Right cardiac atrium (tissue), 5 donors: ENCODE data around the gene ABHD6. TPM values are rescaled to one million over a fixed set of nuclear protein-coding genes. Genes with fewer than 3 reads are reported as not detected.

Experiments used
- ATAC-seq, 2 donors: fragments of 200-7000 bp; cut with Tn5 transposase; one replicate each; pipeline versions ENCODE4 v1.8.0 to v1.9.1; 2020; ENCODE audit warnings: moderate library complexity in 2 of 2, mild to moderate bottlenecking in 1 of 2
- DNase-seq, 3 donors: peaks; one replicate each; pipeline ENCODE4 v3.0.0-alpha.2; 2020
- H3K27ac ChIP-seq: one replicate; pipeline ENCODE4 v1.5.1; 2013; ENCODE audit warnings: mild to moderate bottlenecking, low read length, control low read depth, moderate library complexity
- H3K27me3 ChIP-seq: one replicate; pipeline ENCODE4 v1.6.1; 2013; ENCODE audit not compliant: control insufficient read depth, insufficient read depth
- H3K4me1 ChIP-seq: one replicate; pipeline ENCODE4 v1.6.1; 2013; ENCODE audit warnings: low read length; ENCODE audit not compliant: control insufficient read depth, insufficient read depth
- H3K4me3 ChIP-seq: one replicate; pipeline ENCODE4 v1.5.1; 2013; ENCODE audit warnings: low read length, control low read depth
- H3K9me3 ChIP-seq: one replicate; pipeline ENCODE4 v1.6.1; 2013; ENCODE audit warnings: low read length; ENCODE audit not compliant: control insufficient read depth
- WGBS: extraction: QIAGEN DNeasy Blood & Tissue Kit; methylation state at CpG from one replicate; pipeline ENCODE4 v1.1.7; 2013; 5-methylcytosine and 5-hydroxymethylcytosine counted together
- intact Hi-C, 4 donors: fragments of 100-400 bp; cut with DNase I; formaldehyde crosslinking; loops; one replicate each; pipeline versions ENCODE4 v1.11.0 to v1.14.0; 2022 to 2023
- polyA plus RNA-seq: library from polyadenylated mRNA; stranded (reverse); fragments of 200-250 nt; gene quantifications from one replicate; pipeline ENCODE4 v1.2.3, GENCODE V29; 2013
- total RNA-seq, 4 donors: library from RNA; stranded (reverse); fragmentation: NEBNext Ultra II Directional; extraction: Animal tissue kit (Norgen Biotek cat#: 25700); gene quantifications; one replicate each; pipeline ENCODE4 v1.2.1, GENCODE V29; 2021
- donor health status: healthy with polysubstance abuse.
- donor health status: DM: no; HTN: yes; CAD: no.
- donor health status: DM: no; HTN: no; CAD: no.
- donor health status: DM: no; HTN: yes; CAD: no; lungs with severe emphysema.
- donor health status: DM: yes; HTN: yes; CAD: no.

The ABHD6 gene
- total and polyA plus RNA-seq, 5 donors, result 6.1 to 13.4 (median 10.6) TPM

DNA sequence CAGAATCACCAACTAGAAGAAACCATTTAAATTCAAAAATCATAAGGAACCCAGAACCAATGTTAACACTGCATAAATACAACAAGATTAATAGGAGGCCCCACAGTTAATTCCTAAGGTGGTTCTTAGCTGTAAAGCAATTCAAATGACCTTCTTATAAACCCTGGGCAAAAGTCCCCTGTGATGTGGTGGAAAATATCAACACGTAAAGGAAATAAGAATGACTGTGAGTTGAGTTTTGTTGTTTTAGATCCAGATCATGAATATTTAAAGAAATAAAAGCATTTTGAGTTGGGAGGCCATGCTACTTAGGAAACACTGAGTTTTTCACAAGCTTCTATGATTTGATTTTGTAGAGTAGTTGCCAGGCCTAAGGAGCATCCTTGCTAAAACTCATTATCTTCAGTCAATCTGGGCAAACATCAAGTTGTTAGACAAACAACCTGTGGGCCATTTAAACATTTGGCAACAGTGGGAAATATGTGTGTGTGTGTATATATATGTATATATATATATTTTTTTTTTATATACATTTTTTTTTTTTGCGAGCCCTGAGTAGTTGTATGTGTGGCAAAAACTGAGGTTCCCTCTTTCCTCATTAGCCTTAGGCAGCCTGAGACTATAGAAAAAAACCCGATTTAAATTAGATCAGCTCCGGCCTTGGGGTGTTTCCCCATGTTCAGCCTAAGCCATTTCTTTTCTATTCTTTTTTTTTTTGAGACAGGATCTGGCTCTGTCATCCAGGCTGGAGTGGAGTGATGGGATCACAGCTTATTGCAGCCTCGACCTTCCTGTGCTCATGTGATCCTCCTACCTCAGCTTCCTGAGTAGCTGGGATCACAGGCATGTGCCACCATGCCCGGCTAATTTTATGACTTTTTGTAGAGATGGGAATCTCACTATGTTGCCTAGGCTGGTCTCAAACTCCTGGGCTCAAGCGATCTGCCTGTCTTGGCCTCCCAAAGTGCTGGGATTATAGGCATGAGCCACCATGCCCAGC, 87.1 kb downstream of the ABHD6 start:
- ATAC-seq (peak in 1 of 2 donors; percentile 17), DNase-seq (no peak)
- Histone ChIP-seq H3K27ac (peak overlapping the region; percentile 42), H3K4me3 (no peak overlapping the region), H3K4me1 (no peaks in the 10 kb centered on the region), H3K9me3 (no peaks in the 10 kb centered on the region), H3K27me3 (no peaks in the 10 kb centered on the region)
- WGBS, result 76% methylated on average over 7 of the region's 7 CpGs
- intact Hi-C loops, result loop anchor here in 3 of 4 donors (5.0 to 10.0 kb wide), 3 partner anchors 88 to 208 kb away; partner anchors contain the start of gene KCTD6 (in 1 of the 3)

DNA sequence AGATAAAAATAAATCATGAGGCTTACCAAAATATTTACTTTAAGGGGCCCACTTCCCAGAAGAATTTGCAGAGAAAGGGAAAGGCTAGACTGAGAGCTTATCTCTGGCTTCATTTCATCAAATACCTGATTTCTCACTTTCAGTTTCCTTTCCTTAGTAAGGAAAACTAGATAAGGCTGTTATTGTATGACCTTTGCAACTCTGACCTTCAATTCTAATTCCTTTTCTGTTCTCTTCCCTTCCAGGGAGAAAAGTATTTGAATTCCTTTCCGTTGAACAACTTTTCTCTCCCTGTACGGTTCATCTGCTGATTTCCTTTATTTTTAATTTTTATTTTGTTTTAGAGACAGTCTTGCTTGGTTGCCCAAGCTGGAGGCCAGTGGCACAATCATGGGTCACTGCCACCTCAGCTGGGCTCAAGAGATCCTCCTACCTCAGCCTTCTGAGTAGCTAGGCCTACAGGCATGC, 88.0 kb downstream of the ABHD6 start:
- Histone ChIP-seq H3K4me3 (no peak overlapping the region), H3K27ac (peak overlapping the region; percentile 42), H3K9me3 (no peaks in the 10 kb centered on the region), H3K27me3 (no peaks in the 10 kb centered on the region), H3K4me1 (no peaks in the 10 kb centered on the region)
- intact Hi-C loops, result loop anchor here in 2 of 4 donors (5.0 to 10.0 kb wide), 2 partner anchors 87 to 169 kb away; partner anchors contain the start of gene KCTD6 (in 1 of the 2)
- ATAC-seq, result peak in 1 of 2 donors; percentile 37
- WGBS, result 40% methylated on average over 2 of the region's 2 CpGs
- no peak for DNase-seq

DNA sequence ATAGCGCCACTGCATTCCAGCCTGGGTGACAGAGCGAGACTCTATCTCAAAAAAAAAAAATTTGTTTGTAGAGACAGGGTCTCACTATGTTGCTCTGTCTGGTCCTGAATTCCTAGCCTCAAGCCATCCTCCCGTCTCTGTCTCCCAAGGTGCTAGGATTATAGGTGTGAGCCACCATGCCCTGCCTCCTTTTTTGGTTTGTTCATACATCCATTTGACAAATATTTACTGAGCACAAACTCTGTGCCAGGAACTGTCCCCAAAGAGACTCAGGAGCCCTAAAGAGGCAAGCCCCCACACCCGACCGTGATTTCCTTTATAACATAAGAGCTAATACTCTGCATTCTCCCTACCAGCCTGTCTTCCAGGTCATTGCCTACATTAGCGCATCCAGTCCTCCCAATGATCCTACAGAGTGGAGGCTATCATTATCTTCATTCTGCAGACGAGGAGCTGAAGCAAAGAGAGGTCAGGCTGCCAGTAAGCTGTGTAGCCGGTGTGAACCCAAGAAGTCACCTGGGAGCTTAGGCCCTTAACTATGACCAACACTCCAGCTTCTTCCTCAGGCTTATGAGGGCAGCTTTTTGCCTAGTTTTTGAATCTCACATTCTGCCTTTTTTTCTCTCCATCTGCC, 88.8 kb downstream of the ABHD6 start:
- H3K27me3 ChIP-seq, result no peaks in the 10 kb centered on the region
- H3K27ac ChIP-seq, result no peak overlapping the region
- WGBS, result 95% methylated on average over 8 of the region's 8 CpGs
- no peaks in the 10 kb centered on the region for H3K9me3 ChIP-seq
- H3K4me1 ChIP-seq, result no peaks in the 10 kb centered on the region
- ATAC-seq (no peak), DNase-seq (no peak)
- no peak overlapping the region for H3K4me3 ChIP-seq
- intact Hi-C loops, result loop anchor here in 2 of 4 donors (5.0 to 10.0 kb wide), 2 partner anchors 86 to 168 kb away; partner anchors contain the start of gene KCTD6 (in 1 of the 2)

DNA sequence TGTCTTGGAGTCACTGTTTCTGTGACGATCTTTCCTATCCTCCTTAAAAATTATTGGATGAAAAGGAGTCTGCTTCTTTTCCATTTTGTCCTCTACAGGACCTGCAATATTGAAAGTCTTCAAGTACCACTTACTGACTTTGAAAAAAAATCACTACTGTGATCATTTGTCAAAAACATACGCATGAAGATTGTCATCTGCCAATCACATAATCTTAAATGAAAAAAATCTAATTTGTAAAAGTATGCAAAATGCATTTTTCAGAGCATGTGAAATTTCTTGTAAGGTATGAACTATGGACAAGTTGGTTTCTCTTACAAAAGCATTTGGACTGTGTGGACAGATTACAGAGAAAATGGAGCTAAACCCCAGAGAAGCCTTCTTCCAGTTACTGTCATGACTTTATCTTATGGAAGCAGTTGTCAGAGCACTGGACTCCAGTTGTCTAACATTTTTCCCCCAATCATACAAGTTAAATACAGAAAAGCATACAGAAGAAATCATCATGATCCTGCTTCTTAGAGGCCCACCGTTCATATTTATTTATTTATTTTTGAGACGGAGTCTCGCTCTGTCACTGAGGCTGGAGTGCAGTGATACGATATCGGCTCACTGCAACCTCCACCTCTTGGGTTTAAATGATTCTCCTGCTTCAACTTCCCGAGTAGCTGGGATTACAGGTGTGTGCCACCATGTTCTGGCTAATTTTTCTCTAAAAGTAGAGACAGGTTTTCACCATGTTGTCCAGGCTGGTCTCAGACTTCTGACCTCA, 91.7 kb downstream of the ABHD6 start:
- Histone ChIP-seq H3K4me1 (peaks cover 4% of the 10 kb centered on the region), H3K4me3 (no peak overlapping the region), H3K9me3 (no peaks in the 10 kb centered on the region), H3K27me3 (no peaks in the 10 kb centered on the region), H3K27ac (no peak overlapping the region)
- WGBS, result 89% methylated on average over 8 of the region's 8 CpGs
- ATAC-seq, result no peak
- intact Hi-C loops, result loop anchor here in 2 of 4 donors (5.0 to 10.0 kb wide), 2 partner anchors 83 to 165 kb away; partner anchors contain the start of gene KCTD6 (in 1 of the 2)
- no peak for DNase-seq

DNA sequence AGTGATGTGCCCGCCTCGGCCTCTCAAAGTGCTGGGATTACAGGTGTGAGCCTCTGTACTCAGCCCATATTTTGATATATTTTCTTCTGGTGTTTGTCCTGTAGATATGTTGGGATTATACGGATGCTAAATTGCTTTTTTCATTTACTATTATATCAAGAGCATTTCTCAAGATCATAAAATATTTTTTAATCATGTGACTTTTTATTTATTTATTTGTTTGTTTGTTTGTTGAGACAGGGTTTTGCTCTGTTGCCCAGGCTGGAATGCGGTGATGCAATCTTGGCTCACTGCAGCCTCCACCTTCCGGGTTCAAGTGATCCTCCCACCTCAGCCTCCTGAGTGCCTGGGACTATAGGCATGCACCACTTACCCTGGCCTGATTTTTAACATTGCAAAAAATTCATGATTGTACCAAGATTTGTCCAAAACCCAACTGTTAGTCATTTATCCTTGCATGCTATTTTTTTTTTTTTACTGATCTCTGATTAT, 92.4 kb downstream of the ABHD6 start:
- DNase-seq (no peak), ATAC-seq (no peak)
- Histone ChIP-seq H3K27ac (no peak overlapping the region), H3K27me3 (no peaks in the 10 kb centered on the region), H3K4me3 (no peak overlapping the region), H3K4me1 (peaks cover 4% of the 10 kb centered on the region), H3K9me3 (no peaks in the 10 kb centered on the region)
- 93% methylated on average over 5 of the region's 5 CpGs for WGBS
- intact Hi-C loops, result loop anchor here in 3 of 4 donors (5.0 to 10.0 kb wide), 3 partner anchors 82 to 165 kb away; partner anchors contain the start of gene KCTD6 (in 2 of the 3)

DNA sequence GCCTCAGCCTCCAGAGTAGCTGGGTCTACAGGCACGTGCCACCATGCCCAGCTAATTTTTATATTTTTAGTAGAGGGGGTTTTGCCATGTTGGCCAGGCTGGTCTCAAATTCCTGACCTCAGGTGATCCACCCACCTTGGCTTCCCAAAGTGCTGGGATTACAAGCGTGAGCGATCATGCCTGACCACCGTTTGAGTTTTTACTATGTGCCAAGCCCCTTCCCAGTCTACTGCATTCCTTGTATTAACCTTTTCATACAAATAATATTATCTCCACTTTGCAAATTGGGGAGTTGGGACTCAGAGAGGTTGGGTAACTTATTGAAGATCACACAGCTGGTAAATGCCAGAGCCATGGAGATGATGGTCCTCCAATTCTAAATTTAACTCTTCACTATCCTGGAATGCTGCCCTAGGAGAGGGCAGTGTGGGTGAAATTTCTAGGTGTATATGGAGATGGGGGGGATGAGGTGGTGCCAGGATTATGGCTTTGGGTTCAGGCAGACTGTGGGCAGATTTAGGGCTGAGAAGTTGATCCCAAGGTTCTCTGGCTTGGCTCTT, 94.1 kb downstream of the ABHD6 start:
- Histone ChIP-seq H3K27me3 (no peaks in the 10 kb centered on the region), H3K4me3 (no peak overlapping the region), H3K9me3 (no peaks in the 10 kb centered on the region), H3K27ac (no peak overlapping the region), H3K4me1 (peaks cover 4% of the 10 kb centered on the region)
- WGBS, result 80% methylated on average over 4 of the region's 4 CpGs
- DNase-seq (no peak), ATAC-seq (no peak)
- intact Hi-C loops, result loop anchor here in 2 of 4 donors (5.0 kb wide), 2 partner anchors 81 to 161 kb away; partner anchors contain the start of gene KCTD6 (in 1 of the 2)

DNA sequence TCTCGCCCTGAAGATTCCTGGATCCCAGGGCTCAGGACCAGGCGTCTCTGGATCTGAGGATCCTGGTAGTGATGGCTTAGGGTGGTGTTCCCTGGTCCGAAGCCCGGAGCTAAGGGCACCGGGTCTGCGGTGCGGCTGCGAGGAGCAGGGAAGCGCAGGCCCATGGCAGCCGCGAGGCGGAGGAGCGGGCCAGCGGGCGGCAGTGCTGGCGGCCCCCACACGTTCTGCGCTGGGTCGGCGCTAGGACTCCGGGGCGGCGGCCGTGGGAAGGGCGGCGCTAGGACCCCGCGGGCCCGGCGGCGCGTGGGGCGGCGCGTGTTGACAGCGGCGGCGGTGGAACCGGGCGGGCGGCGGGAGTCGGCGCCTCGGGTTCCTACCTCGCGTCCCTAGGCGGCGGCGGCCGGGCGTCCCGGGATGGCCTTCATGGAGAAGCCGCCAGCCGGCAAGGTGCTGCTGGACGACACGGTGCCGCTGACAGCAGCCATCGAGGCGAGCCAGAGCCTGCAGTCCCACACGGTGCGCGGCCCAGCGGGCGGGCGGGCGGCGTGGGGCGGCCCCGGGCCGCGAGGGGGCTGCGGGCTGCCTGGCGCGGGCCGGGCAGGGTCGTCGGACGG, 95.1 kb downstream of the ABHD6 start, which contains the start of gene PXK:
TSS of gene PXK (plus strand) at position 318 of the 614 bp plus-strand sequence. CDS start at position 415, 97 bp downstream.
- H3K27me3 ChIP-seq, result no peaks in the 10 kb centered on the region
- WGBS, result under 1% methylated on average over 79 of the region's 79 CpGs
- H3K9me3 ChIP-seq, result no peaks in the 10 kb centered on the region
- peaks cover 4% of the 10 kb centered on the region for H3K4me1 ChIP-seq
- peak; percentile 96 to 97 for ATAC-seq
- peak within 1 kb of the TSS; percentile 41 for H3K27ac ChIP-seq
- DNase-seq, result peak; percentile 84 to 94 (median 94)
- intact Hi-C loops, result loop anchor here in 2 of 4 donors (5.0 kb wide), 2 partner anchors 80 to 160 kb away; partner anchors contain the start of gene KCTD6 (in 1 of the 2)
- H3K4me3 ChIP-seq, result peak within 1 kb of the TSS; percentile 92

DNA sequence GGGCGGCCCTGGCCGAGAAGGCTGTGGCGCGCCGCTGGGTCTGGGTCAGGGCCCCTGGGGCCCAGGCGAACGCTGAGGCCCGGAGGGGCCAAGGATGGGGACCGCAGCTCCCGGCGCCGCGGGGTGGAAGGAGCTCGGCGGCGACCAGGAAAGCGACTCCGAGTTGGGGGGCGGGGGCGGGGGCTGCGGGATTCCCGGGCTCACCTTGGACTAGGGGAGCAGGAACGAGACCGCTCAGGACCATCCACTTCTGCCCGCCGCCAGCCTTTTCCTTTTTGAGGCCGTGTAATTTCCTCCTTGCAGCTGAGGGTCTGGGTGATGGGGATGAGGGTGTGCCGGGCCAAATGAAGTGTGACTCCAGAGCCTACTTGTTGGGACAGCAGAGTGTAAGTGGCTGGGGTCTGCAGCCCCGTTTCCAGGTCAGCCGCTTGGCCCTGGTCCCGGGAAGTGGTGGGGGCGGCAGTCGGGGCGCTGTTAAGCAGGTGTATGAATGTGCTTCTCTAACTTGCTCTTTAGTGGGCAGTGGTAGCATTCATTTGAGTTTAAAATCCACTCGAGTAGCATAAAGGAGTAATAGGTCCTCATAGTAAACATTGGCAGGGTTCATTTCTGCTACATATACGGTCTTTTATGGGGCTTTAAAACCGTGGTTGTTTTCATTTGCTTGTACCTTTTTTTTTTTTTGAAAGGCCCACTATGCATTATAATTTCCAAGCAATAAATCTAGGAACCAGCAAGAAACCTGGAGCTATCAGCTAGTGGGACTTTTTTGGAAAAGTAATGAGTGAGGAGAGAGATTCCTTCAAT, 95.8 kb downstream of the ABHD6 start:
- Histone ChIP-seq H3K27me3 (no peaks in the 10 kb centered on the region), H3K9me3 (no peaks in the 10 kb centered on the region), H3K4me1 (peaks cover 4% of the 10 kb centered on the region), H3K27ac (peak overlapping the region; percentile 41), H3K4me3 (peak overlapping the region; percentile 92)
- peak; percentile 5 to 17 for ATAC-seq
- 1% methylated on average over 37 of the region's 37 CpGs for WGBS
- DNase-seq, result peak in 2 of 3 donors; percentile 58 to 60
- intact Hi-C loops, result loop anchor here in 2 of 4 donors (5.0 kb wide), 2 partner anchors 79 to 159 kb away; partner anchors contain the start of gene KCTD6 (in 1 of the 2)

DNA sequence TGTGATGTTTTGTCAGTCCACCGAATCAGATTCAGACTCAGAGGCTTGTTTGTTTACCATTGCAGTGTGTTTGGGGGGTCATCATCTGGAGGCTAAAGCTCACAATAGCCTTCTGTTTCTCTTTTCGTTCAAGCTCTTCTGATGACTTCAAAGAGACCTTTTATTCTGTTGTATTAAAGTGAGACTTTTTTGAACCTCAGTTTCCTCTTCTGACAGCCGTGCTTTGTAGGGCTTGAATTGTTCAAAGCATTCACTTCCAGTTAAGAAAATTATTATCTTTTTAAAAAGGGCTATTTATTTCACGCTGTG, 96.4 kb downstream of the ABHD6 start:
- peak overlapping the region; percentile 92 for H3K4me3 ChIP-seq
- DNase-seq, result no peak
- no peaks in the 10 kb centered on the region for H3K9me3 ChIP-seq
- ATAC-seq, result no peak
- no peaks in the 10 kb centered on the region for H3K27me3 ChIP-seq
- no peak overlapping the region for H3K27ac ChIP-seq
- peaks cover 4% of the 10 kb centered on the region for H3K4me1 ChIP-seq
- intact Hi-C loops, result loop anchor here in 2 of 4 donors (5.0 kb wide), 2 partner anchors 78 to 158 kb away; partner anchors contain the start of gene KCTD6 (in 1 of the 2)
- WGBS, result 33% methylated on average over 4 of the region's 4 CpGs
